Measurements from ENCODE around the gene VPS54. TPM values are rescaled to one million over a fixed set of nuclear protein-coding genes. Genes with fewer than 3 reads are reported as not detected.

The VPS54 gene
- total RNA-seq, 4 donors from 2014 or later: 27.1 to 36.7 (median 27.9) TPM

DNA sequence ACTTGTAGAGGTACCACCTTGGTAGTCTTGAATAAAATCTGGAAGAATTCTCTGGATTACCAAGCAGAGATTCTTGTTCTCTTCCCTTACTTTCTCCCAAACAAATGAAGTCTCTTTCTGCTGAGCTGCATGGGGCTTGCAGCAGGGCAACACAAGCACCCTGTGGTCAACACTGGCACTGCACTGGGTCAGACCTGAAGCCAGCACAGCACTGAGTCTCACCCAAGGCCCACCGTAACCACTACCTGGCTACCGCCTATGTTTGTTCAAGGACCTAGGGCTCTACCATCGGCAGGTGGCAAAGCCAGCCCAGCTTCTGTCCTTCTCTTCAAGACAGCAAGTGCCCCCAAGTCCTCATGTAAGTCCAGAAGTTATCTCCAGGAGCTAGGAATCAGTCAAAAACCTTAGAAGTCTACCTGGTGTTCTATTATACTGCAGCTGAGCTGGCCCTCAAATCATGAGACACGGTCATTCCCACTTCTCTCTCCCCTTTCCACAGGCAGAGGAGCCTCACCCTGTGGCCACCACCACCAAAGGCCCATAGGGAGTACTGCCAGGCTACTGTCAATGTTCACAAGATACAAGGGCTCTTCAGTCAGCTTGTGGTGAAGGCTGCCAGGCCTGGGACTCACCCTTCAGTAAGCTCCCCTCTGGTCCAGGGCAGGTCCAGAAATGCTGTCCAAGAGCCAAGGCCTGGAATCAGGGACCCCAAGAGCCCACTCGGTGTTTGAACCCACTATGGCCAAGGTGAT lies 18.4 kb downstream of the VPS54 start:
- TF ChIP-seq, protein P1, sequence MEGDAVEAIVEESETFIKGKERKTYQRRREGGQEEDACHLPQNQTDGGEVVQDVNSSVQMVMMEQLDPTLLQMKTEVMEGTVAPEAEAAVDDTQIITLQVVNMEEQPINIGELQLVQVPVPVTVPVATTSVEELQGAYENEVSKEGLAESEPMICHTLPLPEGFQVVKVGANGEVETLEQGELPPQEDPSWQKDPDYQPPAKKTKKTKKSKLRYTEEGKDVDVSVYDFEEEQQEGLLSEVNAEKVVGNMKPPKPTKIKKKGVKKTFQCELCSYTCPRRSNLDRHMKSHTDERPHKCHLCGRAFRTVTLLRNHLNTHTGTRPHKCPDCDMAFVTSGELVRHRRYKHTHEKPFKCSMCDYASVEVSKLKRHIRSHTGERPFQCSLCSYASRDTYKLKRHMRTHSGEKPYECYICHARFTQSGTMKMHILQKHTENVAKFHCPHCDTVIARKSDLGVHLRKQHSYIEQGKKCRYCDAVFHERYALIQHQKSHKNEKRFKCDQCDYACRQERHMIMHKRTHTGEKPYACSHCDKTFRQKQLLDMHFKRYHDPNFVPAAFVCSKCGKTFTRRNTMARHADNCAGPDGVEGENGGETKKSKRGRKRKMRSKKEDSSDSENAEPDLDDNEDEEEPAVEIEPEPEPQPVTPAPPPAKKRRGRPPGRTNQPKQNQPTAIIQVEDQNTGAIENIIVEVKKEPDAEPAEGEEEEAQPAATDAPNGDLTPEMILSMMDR (IDR thresholded peaks at IDR 0.05; ENCODE audit: low read depth): no peak

DNA sequence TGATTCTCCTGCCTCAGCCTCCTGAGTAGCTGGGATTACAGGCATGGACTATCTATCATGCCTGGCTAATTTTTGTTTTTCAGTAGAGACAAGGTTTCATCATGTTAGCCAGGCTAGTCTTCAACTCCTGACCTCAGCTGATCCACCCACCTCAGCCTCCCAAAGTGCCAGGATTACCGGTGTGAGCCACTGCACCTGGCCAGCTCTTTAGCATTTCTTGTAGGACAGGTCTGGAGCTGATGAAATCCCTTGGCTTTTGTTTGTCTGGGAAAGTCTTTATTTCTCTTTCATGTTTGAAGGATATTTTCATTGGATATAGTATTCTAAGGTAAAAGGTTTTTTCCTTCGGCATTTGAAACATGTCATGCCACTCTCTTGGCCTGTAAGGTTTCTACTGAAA lies 20.2 kb downstream of the VPS54 start:
- TF ChIP-seq, protein P1 (IDR thresholded peaks at IDR 0.05; ENCODE audit: low read depth): no peak

DNA sequence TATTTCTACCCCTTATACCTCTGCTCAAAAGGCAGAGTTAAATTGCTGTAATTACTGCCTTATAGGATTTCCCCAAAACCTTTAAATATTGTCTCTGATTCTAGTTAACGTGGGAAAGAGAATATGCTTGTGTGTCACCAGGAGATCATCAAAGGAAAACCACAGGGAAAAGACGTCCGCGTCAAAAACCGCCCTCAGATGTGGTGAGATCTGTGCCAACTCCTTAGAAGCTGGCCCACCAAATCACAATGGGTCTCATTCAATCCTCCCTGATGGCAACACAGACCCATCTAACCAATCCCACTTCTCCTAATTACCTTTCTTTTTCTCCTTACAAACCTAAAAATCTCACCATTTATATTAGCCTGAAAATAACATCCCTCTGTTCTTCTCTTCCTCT lies 25.4 kb downstream of the VPS54 start:
- TF ChIP-seq, protein P1 (IDR thresholded peaks at IDR 0.05; ENCODE audit: low read depth): no peak

DNA sequence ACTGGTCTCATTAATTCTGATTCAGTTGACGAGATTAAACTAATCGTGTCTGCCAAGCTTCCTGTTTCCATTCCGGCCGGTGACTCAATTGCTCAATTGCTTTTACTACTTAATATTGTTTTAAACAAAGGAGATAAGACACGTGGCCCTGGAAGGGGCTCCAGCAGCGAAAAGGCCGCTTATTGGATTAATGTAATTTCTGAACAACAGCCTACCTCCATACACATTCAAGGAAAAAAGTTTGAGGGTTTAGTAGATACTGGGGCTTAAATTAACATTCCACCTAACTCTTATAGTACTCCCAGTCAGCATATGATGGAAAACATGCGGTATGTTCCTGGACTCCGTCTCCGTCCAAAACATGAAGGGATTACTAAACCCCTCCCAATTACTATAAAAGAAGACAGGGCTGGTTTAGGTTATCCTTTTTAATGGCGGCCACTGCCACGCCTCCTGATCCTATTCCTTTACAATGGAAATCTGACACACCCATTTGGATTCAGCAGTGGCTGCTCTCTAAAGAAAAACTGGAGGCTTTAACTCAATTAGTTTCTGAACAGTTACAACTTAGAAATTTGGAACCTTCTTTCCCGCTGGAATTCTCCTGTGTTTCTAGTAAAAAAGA lies 27.1 kb downstream of the VPS54 start:
- TF ChIP-seq, protein P1 (IDR thresholded peaks at IDR 0.05; ENCODE audit: low read depth): no peak

DNA sequence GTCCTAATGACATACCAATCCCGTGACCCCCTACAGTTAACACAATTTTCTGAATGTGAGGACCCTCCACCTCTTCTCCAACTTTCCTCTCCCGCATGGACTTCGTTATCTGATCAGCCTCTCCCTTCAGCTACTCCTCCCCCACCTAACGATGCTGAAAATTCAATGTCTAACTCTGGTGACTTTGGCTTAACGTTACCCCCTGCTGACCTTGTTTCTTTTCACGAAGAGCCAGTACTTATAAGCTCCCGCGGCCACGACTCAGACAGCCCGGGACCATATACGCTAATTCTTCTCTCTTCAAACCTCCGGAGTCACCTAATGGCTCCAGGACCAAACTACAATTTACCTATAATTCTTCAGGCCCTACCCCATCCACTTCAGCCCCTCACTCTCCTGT lies 29.2 kb downstream of the VPS54 start:
- TF ChIP-seq, protein P1 (IDR thresholded peaks at IDR 0.05; ENCODE audit: low read depth): no peak

DNA sequence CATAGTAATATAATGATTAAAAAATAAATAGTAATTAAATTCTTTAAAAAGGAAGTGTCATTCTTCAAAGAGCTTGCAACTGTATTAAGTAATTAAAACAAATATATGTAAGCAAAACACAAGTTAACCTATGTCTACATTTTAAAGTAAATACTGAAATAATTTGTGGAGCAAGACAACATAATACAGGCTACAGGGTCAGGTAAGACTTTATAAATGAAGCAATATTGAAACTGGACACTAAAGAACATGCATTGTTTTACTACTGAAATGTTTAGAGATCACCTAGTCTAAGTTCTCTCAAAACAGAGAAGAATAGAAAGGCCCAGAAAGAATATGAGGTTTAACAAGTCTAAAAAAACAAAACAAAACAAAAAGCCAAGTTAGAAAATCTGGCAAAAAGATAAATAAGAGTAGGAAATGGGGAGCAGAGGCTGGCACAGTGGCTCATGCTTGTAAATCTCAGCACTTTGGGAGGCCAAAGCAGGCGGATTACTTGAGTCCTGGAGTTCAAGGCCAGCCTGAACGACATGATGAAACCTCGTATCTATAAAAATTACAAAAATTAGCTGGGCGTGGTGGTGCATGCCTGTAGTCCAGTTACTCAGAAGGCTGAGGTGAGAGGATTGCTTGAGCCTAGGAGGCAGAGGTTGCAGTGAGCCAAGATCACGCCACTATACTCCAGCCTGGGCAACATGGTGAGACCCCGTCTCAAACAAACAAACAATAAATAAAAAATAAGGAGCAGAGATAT lies 34.4 kb downstream of the VPS54 start:
- TF ChIP-seq, protein P1 (IDR thresholded peaks at IDR 0.05; ENCODE audit: low read depth): no peak
